GM03348 (cell line): ENCODE measurements around the gene ARRDC5.
A peak's percentile ranks its signal among the peaks of the same experiment; 100 is the strongest.
"Not testable (repeated sequence)": the region's sequence is repeated elsewhere in the genome, so short reads cannot be mapped to it uniquely, and the experiment has no call there.

Experiments
- DNase-seq: peaks from one replicate; pipeline ENCODE4 v3.0.0; 2012; ENCODE audit warnings: low spot score

ARRDC5 gene

GRCh38 chr19:4868286-4868834, 34.3 kb downstream of the ARRDC5 start:
- DNase-seq = no peak

GRCh38 chr19:4867534-4868285, 35.0 kb downstream of the ARRDC5 start, which contains the start of gene PLIN3:
PLIN3 (minus strand) TSS chr19:4867667; CDS start chr19:4861394, 6,273 bp downstream.
- peak; percentile 100 for DNase-seq

GRCh38 chr19:4866595-4867424, 35.9 kb downstream of the ARRDC5 start:
- DNase-seq = peak; percentile 76

- no peak for DNase-seq
Measured at GRCh38 chr19:4861147-4861546, 41.5 kb downstream of the ARRDC5 start.

GRCh38 chr19:4859697-4860096, 43.0 kb downstream of the ARRDC5 start:
- DNase-seq = no peak

- not testable (repeated sequence) for DNase-seq
Measured at GRCh38 chr19:4856468-4856867, 46.2 kb downstream of the ARRDC5 start.

GRCh38 chr19:4853506-4853905, 49.2 kb downstream of the ARRDC5 start:
- DNase-seq = not testable (repeated sequence)

- DNase-seq = no peak
Measured at GRCh38 chr19:4852484-4852883, 50.2 kb downstream of the ARRDC5 start.

GRCh38 chr19:4851551-4852290, 51.0 kb downstream of the ARRDC5 start:
- peak; percentile 79 for DNase-seq

GRCh38 chr19:4849019-4849418, 53.7 kb downstream of the ARRDC5 start:
- DNase-seq = no peak

GRCh38 chr19:4847190-4847973, 55.3 kb downstream of the ARRDC5 start:
- DNase-seq = no peak

GRCh38 chr19:4845975-4846374, 56.7 kb downstream of the ARRDC5 start:
- not testable (repeated sequence) for DNase-seq

- DNase-seq = peak; percentile 66
Measured at GRCh38 chr19:4844348-4845179, 58.1 kb downstream of the ARRDC5 start.

GRCh38 chr19:4843647-4843965, 59.1 kb downstream of the ARRDC5 start:
- no peak for DNase-seq
